Testis (tissue), 3 donors: ENCODE data around the gene SLC9A9. TPM values are rescaled to one million over a fixed set of nuclear protein-coding genes. Genes with fewer than 3 reads are reported as not detected.
"Not testable (repeated sequence)": the region's sequence is repeated elsewhere in the genome, so short reads cannot be mapped to it uniquely, and the experiment has no call there.

Source experiments
- DNase-seq: peaks from one replicate; pipeline ENCODE4 v3.0.0-alpha.2; 2019
- H3K27ac ChIP-seq, 2 donors: fragments of 200-600 bp; sonication (generic); one replicate each; pipeline ENCODE4 v1.5.1; 2019
- H3K27me3 ChIP-seq: fragments of 200-600 bp; sonication (generic); one replicate; pipeline ENCODE4 v1.5.1; 2019
- H3K36me3 ChIP-seq: fragments of 200-600 bp; sonication (generic); one replicate; pipeline ENCODE4 v1.5.1; 2017; ENCODE audit warnings: low read depth; ENCODE audit errors: missing control alignments
- H3K4me1 ChIP-seq: fragments of 200-600 bp; sonication (generic); one replicate; pipeline ENCODE4 v1.5.1; 2019
- H3K4me3 ChIP-seq, 2 donors: fragments of 200-600 bp; sonication (generic); one replicate each; pipeline ENCODE4 v1.5.1; 2017 to 2019
- H3K9me3 ChIP-seq: fragments of 200-600 bp; sonication (generic); one replicate; pipeline ENCODE4 v1.5.1; 2017
- CTCF ChIP-seq, 3 experiments: fragments of 450-650 bp in 2 of 3; fragments of 200-600 bp in 1 of 3; sonication (generic) in 1 of 3; IDR thresholded peaks; one replicate each; pipeline ENCODE4 v1.5.1; 2016 to 2019; ENCODE audit warnings: antibody characterized with exemption in 3 of 3, mild to moderate bottlenecking in 2 of 3, moderate library complexity in 1 of 3
- POLR2A ChIP-seq: fragments of 450-650 bp; IDR thresholded peaks from one replicate; pipeline ENCODE4 v1.6.1; 2017; ENCODE audit warnings: antibody characterized with exemption, mild to moderate bottlenecking, moderate library complexity
- WGBS, 2 donors: methylation state at CpG; one replicate each; pipeline ENCODE4 v1.1.5; 2018; 5-methylcytosine and 5-hydroxymethylcytosine counted together
- intact Hi-C: fragments of 100-400 bp; cut with DNase I; formaldehyde crosslinking; loops from one replicate; pipeline ENCODE4 v1.15.1; 2023; ENCODE audit warnings: low total_unique reads
- polyA plus RNA-seq: library from polyadenylated mRNA; stranded (reverse); fragments of 350-450 nt; fragmentation: Illumina TruSeq; extraction: RNeasy Lipid Tissue Mini Kit (QIAGEN cat#74804); gene quantifications from one replicate; pipeline ENCODE4 v1.2.3, GENCODE V29; 2014; ENCODE audit warnings: low read depth, low replicate concordance; ENCODE audit not compliant: insufficient read depth
- total RNA-seq, 2 donors: library from RNA; depleted of rRNA; stranded (reverse); fragments of >200 nt; gene quantifications; one replicate each; pipeline ENCODE4 v1.2.3, GENCODE V29; 2016

Gene SLC9A9
- total and polyA plus RNA-seq, 3 donors from 2014 or later, result 2.7 to 6.6 (median 4.3) TPM

GRCh38 chr3:143881095-143881494 is 32.8 kb upstream of the SLC9A9 start:
- TF ChIP-seq POLR2A (no peak), CTCF (IDR thresholded peaks at IDR 0.05) (no peak)
- H3K27ac ChIP-seq, result no peak overlapping the region
- intact Hi-C loops, result no loop called here
- no peak overlapping the region for H3K4me3 ChIP-seq
- 93 to 94% methylated on average over 3 of the region's 3 CpGs for WGBS, 2 donors
- DNase-seq, result no peak
- no peaks in the 10 kb centered on the region for H3K36me3 ChIP-seq
- H3K4me1 ChIP-seq, result no peaks in the 10 kb centered on the region
- no peaks in the 10 kb centered on the region for H3K9me3 ChIP-seq
- H3K27me3 ChIP-seq, result no peaks in the 10 kb centered on the region

- DNase-seq, result no peak
- TF ChIP-seq POLR2A (no peak), CTCF (IDR thresholded peaks at IDR 0.05) (no peak)
- Histone ChIP-seq H3K4me1 (peaks cover 7% of the 10 kb centered on the region), H3K9me3 (no peaks in the 10 kb centered on the region), H3K27me3 (no peaks in the 10 kb centered on the region), H3K27ac (no peak overlapping the region), H3K36me3 (no peaks in the 10 kb centered on the region), H3K4me3 (no peak overlapping the region)
- intact Hi-C loops, result no loop called here
Observed at GRCh38 chr3:143875546-143875945, 27.3 kb upstream of the SLC9A9 start.

- H3K36me3 ChIP-seq, H3K4me3 ChIP-seq, H3K27ac ChIP-seq, H3K9me3 ChIP-seq, intact Hi-C loops, H3K27me3 ChIP-seq, DNase-seq, H3K4me1 ChIP-seq: not testable (repeated sequence)
- WGBS, 2 donors, result 93 to 94% methylated on average over 5 of the region's 5 CpGs
Observed at GRCh38 chr3:143873553-143873952, 25.3 kb upstream of the SLC9A9 start.

- 93 to 100% methylated on average over 1 of the region's 1 CpG for WGBS, 2 donors
- Histone ChIP-seq H3K9me3 (no peaks in the 10 kb centered on the region), H3K4me3 (no peak overlapping the region), H3K4me1 (no peaks in the 10 kb centered on the region), H3K27ac (no peak overlapping the region), H3K27me3 (no peaks in the 10 kb centered on the region), H3K36me3 (no peaks in the 10 kb centered on the region)
- TF ChIP-seq POLR2A (no peak), CTCF (IDR thresholded peaks at IDR 0.05) (no peak)
- intact Hi-C loops, result no loop called here
- no peak for DNase-seq
Observed at GRCh38 chr3:143865302-143865701, 17.0 kb upstream of the SLC9A9 start.

- TF ChIP-seq POLR2A, result no peak
- TF ChIP-seq CTCF (IDR thresholded peaks at IDR 0.05), result no peak
- Histone ChIP-seq H3K9me3 (no peaks in the 10 kb centered on the region), H3K4me3 (no peak overlapping the region), H3K4me1 (no peaks in the 10 kb centered on the region), H3K27me3 (no peaks in the 10 kb centered on the region), H3K27ac (no peak overlapping the region), H3K36me3 (no peaks in the 10 kb centered on the region)
- no peak for DNase-seq
- intact Hi-C loops, result no loop called here
- WGBS, 2 donors, result 75 to 93% methylated on average over 3 of the region's 3 CpGs
Observed at GRCh38 chr3:143859465-143860203, 11.4 kb upstream of the SLC9A9 start.
